Erythroblast (primary cell): ENCODE data around the gene PCNA.
"Not testable (repeated sequence)": the region's sequence is repeated elsewhere in the genome, so short reads cannot be mapped to it uniquely, and the experiment has no call there.

Experiments
- DNase-seq, 2 experiments: peaks; one replicate each; lab custom pipeline; 2025; lab: John Stamatoyannopoulos, UW
- GATA1 ChIP-seq: IDR thresholded peaks from 2 replicates; pipeline ENCODE4 v1.6.1; 2011; ENCODE audit warnings: low read depth, mild to moderate bottlenecking, control low read depth, low read length, moderate library complexity
- POLR2A ChIP-seq: IDR thresholded peaks from 2 replicates; pipeline ENCODE4 v1.6.1; 2011; ENCODE audit warnings: mild to moderate bottlenecking, low read length

Gene PCNA

GRCh38 chr20:5074232-5074674 lies 45.5 kb downstream of the PCNA start:
- TF ChIP-seq GATA1: no peak
- no peak for TF ChIP-seq POLR2A
- no peak for DNase-seq

GRCh38 chr20:5073660-5074231 lies 46.0 kb downstream of the PCNA start:
- DNase-seq: peak; percentile 16 to 38
- no peak for TF ChIP-seq POLR2A
- no peak for TF ChIP-seq GATA1

- TF ChIP-seq GATA1 (no peak), POLR2A (no peak)
- DNase-seq: peak; percentile 48 to 72
Measured at GRCh38 chr20:5072756-5073659, 46.8 kb downstream of the PCNA start.

GRCh38 chr20:5071942-5072341 lies 47.8 kb downstream of the PCNA start:
- DNase-seq: not testable (repeated sequence)

GRCh38 chr20:5070570-5070969 lies 49.2 kb downstream of the PCNA start:
- TF ChIP-seq GATA1: no peak
- no peak for TF ChIP-seq POLR2A

GRCh38 chr20:5070081-5070480 lies 49.7 kb downstream of the PCNA start:
- TF ChIP-seq POLR2A (no peak), GATA1 (no peak)
- no peak for DNase-seq

More at GRCh38 chr20:5070570-5070969, 49.2 kb downstream of the PCNA start:
- no peak for DNase-seq

- TF ChIP-seq POLR2A: no peak
- TF ChIP-seq GATA1: no peak
- DNase-seq: no peak
Measured at GRCh38 chr20:5069141-5069806, 50.5 kb downstream of the PCNA start.

GRCh38 chr20:5067877-5068645 lies 51.7 kb downstream of the PCNA start:
- TF ChIP-seq GATA1: no peak
- no peak for TF ChIP-seq POLR2A
- DNase-seq: no peak

- TF ChIP-seq GATA1: no peak
- peak; percentile 22 for TF ChIP-seq POLR2A
- DNase-seq: peak; percentile 58 to 81
Measured at GRCh38 chr20:5065879-5066383, 53.8 kb downstream of the PCNA start.

GRCh38 chr20:5065166-5065878 lies 54.4 kb downstream of the PCNA start:
- TF ChIP-seq POLR2A: no peak
- no peak for TF ChIP-seq GATA1
- no peak for DNase-seq
